ENCODE data around the gene ATP8A2. TPM values are rescaled to one million over a fixed set of nuclear protein-coding genes. Genes with fewer than 3 reads are reported as not detected.

Gene ATP8A2
- total and polyA plus RNA-seq, 9 of the 15 experiments (the other 6 are each of a cell fraction or from before 2014, with no cell fraction given) = under 0.01 to 0.33 (median 0.06) TPM; not detected in 4

- ATAC-seq (no peak; the same call in 1 of the 3 replicates), FAIRE-seq (no peak)
Observed at GRCh38 chr13:25352806-25353205, 19.0 kb upstream of the ATP8A2 start.

More at GRCh38 chr13:25352806-25353205, 19.0 kb upstream of the ATP8A2 start:
- no peak for DNase-seq (ENCODE audit: extremely low read depth in 1 of 4, low spot score in 3 of 4)
- CTCF ChIA-PET (ENCODE audit: low intra/inter-chr PET ratio) = no interaction called here
- BruUV-seq (replicated peaks) = no TSS peak
- H3K27me3 ChIP-seq (ENCODE audit: control insufficient read depth in 2 of 2, insufficient read depth in 2 of 2, low read length in 2 of 2) = no peaks in the 10 kb centered on the region
- no peak overlapping the region for H3K4me3 ChIP-seq
- WGBS (ENCODE audit: insufficient coverage, low coverage, missing lambda C conversion rate) = 33% methylated on average over 3 of the region's 4 CpGs
- H2AFZ ChIP-seq (ENCODE audit: low read depth, low read length) = no peak overlapping the region; the same call in 1 of the 2 replicates
- H3K9me1 ChIP-seq (ENCODE audit: control insufficient read depth, insufficient read depth, low read length) = no peaks in the 10 kb centered on the region
- no peaks in the 10 kb centered on the region for H4K20me1 ChIP-seq (replicated peaks; ENCODE audit: control insufficient read depth, insufficient read depth, low read length)
- peak overlapping the region; percentile 83; the same call in 2 of the 3 replicates for H3K27ac ChIP-seq (ENCODE audit: extremely low read depth, low read depth, low read length)
- no peaks in the 10 kb centered on the region for H3K9me3 ChIP-seq (replicated peaks; ENCODE audit: control insufficient read depth, insufficient read depth, low read depth, low read length)
- peaks cover 15 to 27% of the 10 kb centered on the region in 2 experiments for H3K4me1 ChIP-seq (replicated peaks in 1 of 2; ENCODE audit: control insufficient read depth in 2 of 2, insufficient read depth in 2 of 2, low read length in 2 of 2)
- H3K79me2 ChIP-seq (ENCODE audit: control insufficient read depth, insufficient read depth, low read length) = no peaks in the 10 kb centered on the region
- H3K36me3 ChIP-seq (ENCODE audit: control insufficient read depth, insufficient read depth, low read length) = no peaks in the 10 kb centered on the region
- intact Hi-C loops (cut with micrococcal nuclease) (no loop called here), in situ Hi-C loops (cut with MboI) (no loop called here)
- H3K4me2 ChIP-seq (ENCODE audit: insufficient read depth, low read length) = peak overlapping the region; percentile 63
- TF ChIP-seq CTBP1 (IDR thresholded peaks at IDR 0.05; ENCODE audit: borderline replicate concordance) = no peak
- TF ChIP-seq MEF2A (IDR thresholded peaks at IDR 0.05; ENCODE audit: control insufficient read depth, low read depth, low read length) = peak; percentile 74; the same call in 1 of the 2 replicates
- TF ChIP-seq NONO (IDR thresholded peaks at IDR 0.05; ENCODE audit: low read depth in 2 of 2, low read length in 1 of 2) = no peak
- TF ChIP-seq EGR1 (conservative IDR thresholded peaks at IDR 0.05) = peak; percentile 52
- TF ChIP-seq, protein P1, sequence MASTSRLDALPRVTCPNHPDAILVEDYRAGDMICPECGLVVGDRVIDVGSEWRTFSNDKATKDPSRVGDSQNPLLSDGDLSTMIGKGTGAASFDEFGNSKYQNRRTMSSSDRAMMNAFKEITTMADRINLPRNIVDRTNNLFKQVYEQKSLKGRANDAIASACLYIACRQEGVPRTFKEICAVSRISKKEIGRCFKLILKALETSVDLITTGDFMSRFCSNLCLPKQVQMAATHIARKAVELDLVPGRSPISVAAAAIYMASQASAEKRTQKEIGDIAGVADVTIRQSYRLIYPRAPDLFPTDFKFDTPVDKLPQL (IDR thresholded peaks at IDR 0.05; ENCODE audit: extremely low read depth, insufficient read length) = no peak
- no peak for TF ChIP-seq XRCC5 (IDR thresholded peaks at IDR 0.05; ENCODE audit: low read depth, low read length)
- no peak for TF ChIP-seq PHTF2 (CRISPR knock-in tag; IDR thresholded peaks at IDR 0.05)
- no peak for TF ChIP-seq SOX6 (IDR thresholded peaks at IDR 0.05)
- TF ChIP-seq MEF2D (tag; conservative IDR thresholded peaks at IDR 0.05; ENCODE audit: low read depth) = peak; percentile 52; the same call in 1 of the 2 replicates
- TF ChIP-seq ELK1 (CRISPR knock-in tag; IDR thresholded peaks at IDR 0.05) = no peak
- TF ChIP-seq ZNF165 (CRISPR knock-in tag; IDR thresholded peaks at IDR 0.05; ENCODE audit: borderline replicate concordance) = no peak
- TF ChIP-seq PBX2 (CRISPR knock-in tag; IDR thresholded peaks at IDR 0.05; ENCODE audit: low read depth) = no peak
- peak; percentile 26; the same call in 1 of the 2 replicates for TF ChIP-seq PBX2 (tag; conservative IDR thresholded peaks at IDR 0.05; ENCODE audit: low read depth)
- no peak for TF ChIP-seq VEZF1 (CRISPR knock-in tag; IDR thresholded peaks at IDR 0.05)
- TF ChIP-seq MEIS2 (IDR thresholded peaks at IDR 0.05; ENCODE audit: partially characterized antibody) = peak; percentile 52
- POLR2A ChIA-PET = interaction anchor here (1.6 kb wide), 1 partner anchor 19 kb away, joined by 6 read pairs; no protein-coding TSS in a partner anchor
- no peak overlapping the region for H3K9ac ChIP-seq (ENCODE audit: insufficient read depth in 1 of 2, low read depth in 2 of 2, low read length in 2 of 2)

All from K562 (cell line).